ENCODE results near the gene PCDHGC4. TPM values are rescaled to one million over a fixed set of nuclear protein-coding genes. Genes with fewer than 3 reads are reported as not detected.

PCDHGC4 gene
- polyA plus RNA-seq, 2 donors = 0.05 to 0.45 TPM

DNA sequence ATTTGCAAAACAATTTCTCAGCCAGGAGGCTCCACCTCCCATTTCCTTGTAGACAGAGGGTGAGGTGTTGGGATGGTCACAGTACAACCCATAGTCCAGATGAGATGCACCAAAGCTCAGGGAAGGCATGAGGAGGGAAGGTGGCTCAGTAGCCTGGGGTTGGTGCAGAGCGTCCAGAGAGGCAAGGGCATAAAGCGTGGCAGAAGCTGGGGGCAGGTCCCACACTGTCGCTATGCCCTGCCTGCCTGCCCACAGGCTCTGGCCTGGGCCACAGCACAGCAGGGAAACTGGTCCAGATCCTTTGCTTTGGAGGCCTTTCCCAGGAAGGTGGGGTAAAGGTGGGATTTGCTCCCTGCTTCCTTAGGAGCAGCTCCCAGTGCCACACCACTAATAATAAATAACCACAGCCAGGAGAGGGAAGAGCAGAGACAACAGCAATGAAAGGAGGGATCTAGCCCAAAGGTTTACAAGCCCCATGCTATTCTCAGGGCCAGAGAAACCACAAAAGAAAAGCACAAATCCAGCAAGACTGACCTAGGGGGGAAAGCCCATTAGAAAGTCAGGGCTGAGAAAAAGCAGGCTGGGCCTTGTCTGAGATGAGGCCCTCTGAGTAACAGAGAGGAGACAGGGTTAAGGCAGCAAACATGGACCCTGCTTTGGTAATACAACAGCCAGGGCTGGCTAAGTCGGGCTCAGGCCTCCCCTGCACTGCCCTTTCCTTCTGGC lies 31.3 kb downstream of the PCDHGC4 start:
- Histone ChIP-seq H3K36me3 (ENCODE audit: control insufficient read depth in 2 of 2, insufficient read depth in 2 of 2, low read length in 1 of 2) (peaks cover 7 to 24% of the 10 kb centered on the region in 2 donors), H3K27ac (ENCODE audit: low read depth in 2 of 2, low read length in 1 of 2) (peak overlapping the region in 1 of 2 donors; percentile 40), H3K4me3 (ENCODE audit: low read depth in 1 of 2, low read length in 2 of 2) (no peak overlapping the region), H3K4me1 (ENCODE audit: control insufficient read depth in 2 of 2, insufficient read depth in 2 of 2, low read length in 1 of 2) (peaks cover 17% of the 10 kb centered on the region in 2 donors), H3K9me3 (ENCODE audit: control insufficient read depth in 2 of 2, insufficient read depth in 1 of 2, low read depth in 1 of 2, low read length in 1 of 2) (no peaks in the 10 kb centered on the region), H3K27me3 (ENCODE audit: control insufficient read depth in 1 of 2, insufficient read depth in 2 of 2, low read length in 2 of 2) (no peaks in the 10 kb centered on the region)
- WGBS, 2 donors = 85 to 90% methylated on average over 4 of the region's 4 CpGs

GRCh38 chr5:141516672-141517025 lies 31.8 kb downstream of the PCDHGC4 start:
- H3K27me3 ChIP-seq (ENCODE audit: control insufficient read depth in 1 of 2, insufficient read depth in 2 of 2, low read length in 2 of 2) = no peaks in the 10 kb centered on the region
- peak overlapping the region in 1 of 2 donors; percentile 40 for H3K27ac ChIP-seq (ENCODE audit: low read depth in 2 of 2, low read length in 1 of 2)
- peaks cover 17% of the 10 kb centered on the region in 2 donors for H3K4me1 ChIP-seq (ENCODE audit: control insufficient read depth in 2 of 2, insufficient read depth in 2 of 2, low read length in 1 of 2)
- no peak overlapping the region for H3K4me3 ChIP-seq (ENCODE audit: low read depth in 1 of 2, low read length in 2 of 2)
- H3K36me3 ChIP-seq (ENCODE audit: control insufficient read depth in 2 of 2, insufficient read depth in 2 of 2, low read length in 1 of 2) = peaks cover 7 to 19% of the 10 kb centered on the region in 2 donors
- H3K9me3 ChIP-seq (ENCODE audit: control insufficient read depth in 2 of 2, insufficient read depth in 1 of 2, low read depth in 1 of 2, low read length in 1 of 2) = no peaks in the 10 kb centered on the region
- 85 to 87% methylated on average over 8 of the region's 8 CpGs for WGBS, 2 donors

DNA sequence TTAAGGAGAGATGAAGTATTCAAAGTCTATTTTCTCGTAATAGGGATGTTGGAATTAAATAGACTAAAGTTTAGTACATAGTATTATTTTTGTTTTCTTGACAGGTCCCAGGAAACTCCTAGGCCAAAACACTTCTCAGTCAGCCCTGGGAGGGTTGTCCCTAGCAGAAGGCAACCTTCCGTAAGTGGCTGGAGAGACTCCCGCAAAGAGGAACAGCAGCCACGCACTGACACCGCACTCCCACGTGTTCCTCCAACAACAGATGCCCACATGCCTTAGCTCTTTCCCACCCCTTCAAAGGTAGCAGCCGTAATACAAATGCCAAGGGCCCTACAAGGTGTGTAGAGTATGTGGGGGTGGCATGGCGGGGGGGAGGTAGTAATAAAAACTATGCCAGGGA lies 32.5 kb downstream of the PCDHGC4 start:
- Histone ChIP-seq H3K4me1 (ENCODE audit: control insufficient read depth in 2 of 2, insufficient read depth in 2 of 2, low read length in 1 of 2) (peaks cover 17% of the 10 kb centered on the region in 2 donors), H3K9me3 (ENCODE audit: control insufficient read depth in 2 of 2, insufficient read depth in 1 of 2, low read depth in 1 of 2, low read length in 1 of 2) (no peaks in the 10 kb centered on the region), H3K4me3 (ENCODE audit: low read depth in 1 of 2, low read length in 2 of 2) (no peak overlapping the region), H3K27ac (ENCODE audit: low read depth in 2 of 2, low read length in 1 of 2) (no peak overlapping the region), H3K27me3 (ENCODE audit: control insufficient read depth in 1 of 2, insufficient read depth in 2 of 2, low read length in 2 of 2) (no peaks in the 10 kb centered on the region), H3K36me3 (ENCODE audit: control insufficient read depth in 2 of 2, insufficient read depth in 2 of 2, low read length in 1 of 2) (peaks cover 7 to 17% of the 10 kb centered on the region in 2 donors)
- 88 to 92% methylated on average over 8 of the region's 8 CpGs for WGBS, 2 donors

- Histone ChIP-seq H3K36me3 (ENCODE audit: control insufficient read depth in 2 of 2, insufficient read depth in 2 of 2, low read length in 1 of 2) (peaks cover 7 to 19% of the 10 kb centered on the region in 2 donors), H3K27me3 (ENCODE audit: control insufficient read depth in 1 of 2, insufficient read depth in 2 of 2, low read length in 2 of 2) (no peaks in the 10 kb centered on the region), H3K4me3 (ENCODE audit: low read depth in 1 of 2, low read length in 2 of 2) (no peak overlapping the region), H3K9me3 (ENCODE audit: control insufficient read depth in 2 of 2, insufficient read depth in 1 of 2, low read depth in 1 of 2, low read length in 1 of 2) (no peaks in the 10 kb centered on the region), H3K4me1 (ENCODE audit: control insufficient read depth in 2 of 2, insufficient read depth in 2 of 2, low read length in 1 of 2) (peaks cover 17% of the 10 kb centered on the region in 2 donors), H3K27ac (ENCODE audit: low read depth in 2 of 2, low read length in 1 of 2) (peak overlapping the region in 1 of 2 donors; percentile 81)
- WGBS, 2 donors = 82% methylated on average over 11 of the region's 11 CpGs
Observed at GRCh38 chr5:141517880-141518617, 33.2 kb downstream of the PCDHGC4 start.

- Histone ChIP-seq H3K36me3 (ENCODE audit: control insufficient read depth in 2 of 2, insufficient read depth in 2 of 2, low read length in 1 of 2) (peaks cover 7 to 19% of the 10 kb centered on the region in 2 donors), H3K4me3 (ENCODE audit: low read depth in 1 of 2, low read length in 2 of 2) (no peak overlapping the region), H3K27me3 (ENCODE audit: control insufficient read depth in 1 of 2, insufficient read depth in 2 of 2, low read length in 2 of 2) (no peaks in the 10 kb centered on the region), H3K4me1 (ENCODE audit: control insufficient read depth in 2 of 2, insufficient read depth in 2 of 2, low read length in 1 of 2) (peaks cover 14% of the 10 kb centered on the region in 2 donors), H3K9me3 (ENCODE audit: control insufficient read depth in 2 of 2, insufficient read depth in 1 of 2, low read depth in 1 of 2, low read length in 1 of 2) (no peaks in the 10 kb centered on the region), H3K27ac (ENCODE audit: low read depth in 2 of 2, low read length in 1 of 2) (peak overlapping the region in 1 of 2 donors; percentile 81)
- WGBS, 2 donors = 78 to 87% methylated on average over 1 of the region's 1 CpG
Observed at GRCh38 chr5:141518618-141519015, 33.8 kb downstream of the PCDHGC4 start.

- 78% methylated on average over 3 of the region's 3 CpGs for WGBS, 2 donors
- H3K9me3 ChIP-seq (ENCODE audit: control insufficient read depth in 2 of 2, insufficient read depth in 1 of 2, low read depth in 1 of 2, low read length in 1 of 2) = no peaks in the 10 kb centered on the region
- H3K4me1 ChIP-seq (ENCODE audit: control insufficient read depth in 2 of 2, insufficient read depth in 2 of 2, low read length in 1 of 2) = peaks cover 5 to 9% of the 10 kb centered on the region in 2 donors
- H3K36me3 ChIP-seq (ENCODE audit: control insufficient read depth in 2 of 2, insufficient read depth in 2 of 2, low read length in 1 of 2) = peaks cover 7 to 23% of the 10 kb centered on the region in 2 donors
- no peaks in the 10 kb centered on the region for H3K27me3 ChIP-seq (ENCODE audit: control insufficient read depth in 1 of 2, insufficient read depth in 2 of 2, low read length in 2 of 2)
- H3K4me3 ChIP-seq (ENCODE audit: low read depth in 1 of 2, low read length in 2 of 2) = no peak overlapping the region
- peak overlapping the region; percentile 92 for H3K27ac ChIP-seq (ENCODE audit: low read depth in 2 of 2, low read length in 1 of 2)
Observed at GRCh38 chr5:141519605-141520565, 35.1 kb downstream of the PCDHGC4 start.

DNA sequence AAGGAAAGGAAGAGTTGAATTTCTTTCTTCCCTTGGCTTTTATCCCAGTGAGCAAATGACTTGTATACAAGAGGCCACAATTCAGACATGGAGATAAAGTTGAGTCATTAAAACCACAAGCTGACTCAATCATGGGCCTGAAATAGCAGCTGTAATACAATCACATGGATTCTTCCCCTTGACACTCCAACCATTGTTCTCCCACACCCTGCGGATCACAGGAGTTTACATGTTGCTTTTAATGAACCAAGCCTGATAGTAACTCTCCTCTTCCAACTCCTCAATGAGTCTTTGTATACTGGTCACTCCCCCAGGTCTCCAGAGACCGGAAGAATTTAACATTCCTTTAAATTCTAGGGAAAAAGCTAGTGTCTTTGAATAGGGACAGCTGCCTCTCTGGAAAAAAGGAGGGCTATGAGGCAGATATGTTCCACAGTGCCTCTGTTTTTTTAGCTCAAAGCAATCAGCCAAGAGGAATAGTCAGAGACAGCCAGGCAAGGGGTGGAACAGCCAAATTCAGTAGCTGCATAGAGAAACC lies 36.5 kb downstream of the PCDHGC4 start:
- H3K9me3 ChIP-seq (ENCODE audit: control insufficient read depth in 2 of 2, insufficient read depth in 1 of 2, low read depth in 1 of 2, low read length in 1 of 2) = no peaks in the 10 kb centered on the region
- peaks cover 0 to 2% of the 10 kb centered on the region in 2 donors for H3K4me1 ChIP-seq (ENCODE audit: control insufficient read depth in 2 of 2, insufficient read depth in 2 of 2, low read length in 1 of 2)
- H3K4me3 ChIP-seq (ENCODE audit: low read depth in 1 of 2, low read length in 2 of 2) = no peak overlapping the region
- H3K27ac ChIP-seq (ENCODE audit: low read depth in 2 of 2, low read length in 1 of 2) = peak overlapping the region; percentile 82 to 90
- no peaks in the 10 kb centered on the region for H3K27me3 ChIP-seq (ENCODE audit: control insufficient read depth in 1 of 2, insufficient read depth in 2 of 2, low read length in 2 of 2)
- peaks cover 13 to 23% of the 10 kb centered on the region in 2 donors for H3K36me3 ChIP-seq (ENCODE audit: control insufficient read depth in 2 of 2, insufficient read depth in 2 of 2, low read length in 1 of 2)
- WGBS, 2 donors = 22 to 44% methylated on average over 2 of the region's 2 CpGs

DNA sequence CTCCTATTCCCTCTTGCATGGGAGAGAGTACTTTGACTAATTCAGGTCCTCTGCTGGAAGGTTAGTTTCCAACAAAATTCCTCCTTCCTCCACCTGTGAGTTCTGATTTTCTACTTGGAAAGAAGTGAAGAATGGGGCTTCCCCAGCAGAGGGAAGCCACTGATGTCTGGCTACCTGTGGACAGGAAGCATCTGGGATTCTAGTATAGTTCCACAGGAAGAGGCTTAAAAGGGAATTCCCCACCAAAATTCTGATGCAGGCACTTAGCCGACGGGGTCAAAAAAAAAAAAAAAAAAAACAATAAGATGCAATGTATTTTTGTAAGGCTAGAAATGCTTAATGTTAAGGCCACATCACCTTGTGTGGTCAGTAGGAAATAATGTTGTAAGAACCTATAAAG lies 37.5 kb downstream of the PCDHGC4 start:
- Histone ChIP-seq H3K4me3 (ENCODE audit: low read depth in 1 of 2, low read length in 2 of 2) (no peak overlapping the region), H3K9me3 (ENCODE audit: control insufficient read depth in 2 of 2, insufficient read depth in 1 of 2, low read depth in 1 of 2, low read length in 1 of 2) (no peaks in the 10 kb centered on the region), H3K4me1 (ENCODE audit: control insufficient read depth in 2 of 2, insufficient read depth in 2 of 2, low read length in 1 of 2) (peaks cover 0 to 2% of the 10 kb centered on the region in 2 donors), H3K36me3 (ENCODE audit: control insufficient read depth in 2 of 2, insufficient read depth in 2 of 2, low read length in 1 of 2) (peaks cover 6 to 20% of the 10 kb centered on the region in 2 donors), H3K27me3 (ENCODE audit: control insufficient read depth in 1 of 2, insufficient read depth in 2 of 2, low read length in 2 of 2) (no peaks in the 10 kb centered on the region), H3K27ac (ENCODE audit: low read depth in 2 of 2, low read length in 1 of 2) (peak overlapping the region; percentile 63 to 82)
- 50 to 63% methylated on average over 2 of the region's 2 CpGs for WGBS, 2 donors

DNA sequence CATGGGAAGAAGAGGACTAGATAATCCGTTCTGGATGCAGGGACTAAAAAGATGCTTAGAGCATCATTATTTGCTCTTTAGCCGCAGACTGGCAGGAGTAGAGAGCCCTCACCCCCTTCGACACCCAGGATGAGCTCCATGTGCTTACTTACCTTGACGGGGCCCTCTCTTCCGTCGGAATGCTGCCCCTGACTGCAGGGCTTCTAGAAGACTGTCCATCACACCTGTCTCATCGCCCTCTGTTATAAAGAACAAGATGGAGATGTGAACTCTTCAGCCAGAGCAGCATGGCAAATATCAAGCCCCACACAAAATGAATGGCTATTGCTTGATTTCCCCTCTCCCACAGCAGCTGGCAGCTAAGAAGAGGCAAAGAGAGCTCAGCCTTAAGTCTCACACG lies 39.2 kb downstream of the PCDHGC4 start:
- peaks cover 0 to 5% of the 10 kb centered on the region in 2 donors for H3K4me1 ChIP-seq (ENCODE audit: control insufficient read depth in 2 of 2, insufficient read depth in 2 of 2, low read length in 1 of 2)
- no peak overlapping the region for H3K4me3 ChIP-seq (ENCODE audit: low read depth in 1 of 2, low read length in 2 of 2)
- H3K27me3 ChIP-seq (ENCODE audit: control insufficient read depth in 1 of 2, insufficient read depth in 2 of 2, low read length in 2 of 2) = no peaks in the 10 kb centered on the region
- 88 to 89% methylated on average over 8 of the region's 8 CpGs for WGBS, 2 donors
- no peaks in the 10 kb centered on the region for H3K9me3 ChIP-seq (ENCODE audit: control insufficient read depth in 2 of 2, insufficient read depth in 1 of 2, low read depth in 1 of 2, low read length in 1 of 2)
- H3K36me3 ChIP-seq (ENCODE audit: control insufficient read depth in 2 of 2, insufficient read depth in 2 of 2, low read length in 1 of 2) = peaks cover 6 to 18% of the 10 kb centered on the region in 2 donors
- H3K27ac ChIP-seq (ENCODE audit: low read depth in 2 of 2, low read length in 1 of 2) = no peak overlapping the region

All from esophagus (tissue), 2 donors.